Measurements from ENCODE around the gene ZNF576.

Gene ZNF576

GRCh38 chr19:43562698-43563241, 33.6 kb upstream of the ZNF576 start:
- H3K9ac ChIP-seq (ENCODE audit: low read length), result no peak overlapping the region
- H4K20me1 ChIP-seq (ENCODE audit: low read depth, low read length), result no peaks in the 10 kb centered on the region
- H3K9me3 ChIP-seq (ENCODE audit: insufficient read depth, low read length), result no peaks in the 10 kb centered on the region
- peaks cover 9% of the 10 kb centered on the region; the same call in 1 of the 2 replicates for H3F3A ChIP-seq (ENCODE audit: insufficient read depth)
- no peak for TF ChIP-seq EZH2phosphoT487 (conservative IDR thresholded peaks at IDR 0.05; ENCODE audit: low read length)
- TF ChIP-seq, protein P1, sequence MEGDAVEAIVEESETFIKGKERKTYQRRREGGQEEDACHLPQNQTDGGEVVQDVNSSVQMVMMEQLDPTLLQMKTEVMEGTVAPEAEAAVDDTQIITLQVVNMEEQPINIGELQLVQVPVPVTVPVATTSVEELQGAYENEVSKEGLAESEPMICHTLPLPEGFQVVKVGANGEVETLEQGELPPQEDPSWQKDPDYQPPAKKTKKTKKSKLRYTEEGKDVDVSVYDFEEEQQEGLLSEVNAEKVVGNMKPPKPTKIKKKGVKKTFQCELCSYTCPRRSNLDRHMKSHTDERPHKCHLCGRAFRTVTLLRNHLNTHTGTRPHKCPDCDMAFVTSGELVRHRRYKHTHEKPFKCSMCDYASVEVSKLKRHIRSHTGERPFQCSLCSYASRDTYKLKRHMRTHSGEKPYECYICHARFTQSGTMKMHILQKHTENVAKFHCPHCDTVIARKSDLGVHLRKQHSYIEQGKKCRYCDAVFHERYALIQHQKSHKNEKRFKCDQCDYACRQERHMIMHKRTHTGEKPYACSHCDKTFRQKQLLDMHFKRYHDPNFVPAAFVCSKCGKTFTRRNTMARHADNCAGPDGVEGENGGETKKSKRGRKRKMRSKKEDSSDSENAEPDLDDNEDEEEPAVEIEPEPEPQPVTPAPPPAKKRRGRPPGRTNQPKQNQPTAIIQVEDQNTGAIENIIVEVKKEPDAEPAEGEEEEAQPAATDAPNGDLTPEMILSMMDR (IDR thresholded peaks at IDR 0.05; ENCODE audit: insufficient read depth, low read length, poor library complexity, severe bottlenecking), result no peak
- H3K79me2 ChIP-seq (ENCODE audit: insufficient read depth, low read length), result peaks cover 7% of the 10 kb centered on the region; the same call in 1 of the 2 replicates
- no peak overlapping the region for H2AFZ ChIP-seq (ENCODE audit: low read depth, low read length, severe bottlenecking)
- no peaks in the 10 kb centered on the region for H3K9me2 ChIP-seq (replicated peaks; ENCODE audit: insufficient read depth, low read length)
- H3K27me3 ChIP-seq (ENCODE audit: low read length), result no peaks in the 10 kb centered on the region
- no peaks in the 10 kb centered on the region for H3K36me3 ChIP-seq (ENCODE audit: low read length)
- peak overlapping the region; percentile 4 for H3K4me2 ChIP-seq (ENCODE audit: low read depth, low read length, poor library complexity, severe bottlenecking)
- no peak overlapping the region for H3K4me3 ChIP-seq (ENCODE audit: insufficient read depth, low read length, poor library complexity, severe bottlenecking)
- peak overlapping the region; percentile 56 for H3K27ac ChIP-seq (ENCODE audit: low read depth, low read length)

GRCh38 chr19:43563816-43564457, 32.5 kb upstream of the ZNF576 start:
- Histone ChIP-seq H3K27ac (ENCODE audit: low read depth, low read length) (peak overlapping the region; percentile 56), H3K9ac (ENCODE audit: low read length) (no peak overlapping the region), H2AFZ (ENCODE audit: low read depth, low read length, severe bottlenecking) (no peak overlapping the region), H3K27me3 (ENCODE audit: low read length) (no peaks in the 10 kb centered on the region), H3K36me3 (ENCODE audit: low read length) (no peaks in the 10 kb centered on the region), H3K79me2 (ENCODE audit: insufficient read depth, low read length) (peaks cover 7% of the 10 kb centered on the region; the same call in 1 of the 2 replicates), H3K4me2 (ENCODE audit: low read depth, low read length, poor library complexity, severe bottlenecking) (no peak overlapping the region), H3F3A (ENCODE audit: insufficient read depth) (peaks cover 9% of the 10 kb centered on the region; the same call in 1 of the 2 replicates), H3K4me3 (ENCODE audit: insufficient read depth, low read length, poor library complexity, severe bottlenecking) (no peak overlapping the region), H4K20me1 (ENCODE audit: low read depth, low read length) (no peaks in the 10 kb centered on the region), H3K9me2 (replicated peaks; ENCODE audit: insufficient read depth, low read length) (no peaks in the 10 kb centered on the region), H3K9me3 (ENCODE audit: insufficient read depth, low read length) (no peaks in the 10 kb centered on the region)
- TF ChIP-seq EZH2phosphoT487 (conservative IDR thresholded peaks at IDR 0.05; ENCODE audit: low read length), result no peak
- TF ChIP-seq, protein P1 (IDR thresholded peaks at IDR 0.05; ENCODE audit: insufficient read depth, low read length, poor library complexity, severe bottlenecking), result no peak

DNA sequence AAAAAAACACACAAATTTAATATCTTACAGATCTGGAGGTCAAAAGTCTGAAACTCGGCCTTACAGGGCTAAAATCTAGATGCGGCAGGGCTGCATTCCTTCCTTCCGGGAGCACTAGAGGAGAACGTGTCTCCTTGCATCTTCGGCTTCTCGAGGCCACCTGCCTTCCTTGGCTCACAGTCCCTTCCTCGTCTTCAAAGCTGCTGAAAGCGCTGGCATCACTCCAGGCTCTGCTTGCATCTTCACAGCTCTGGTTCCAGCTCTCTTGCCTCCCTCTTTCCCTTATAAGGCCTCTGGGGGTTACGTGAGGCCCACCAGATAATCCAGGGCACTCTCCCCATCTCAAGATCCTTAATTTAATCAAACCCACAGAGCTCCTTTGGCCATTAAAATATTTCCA, 31.6 kb upstream of the ZNF576 start:
- no peak overlapping the region for H3K4me3 ChIP-seq (ENCODE audit: insufficient read depth, low read length, poor library complexity, severe bottlenecking)
- no peaks in the 10 kb centered on the region for H3K36me3 ChIP-seq (ENCODE audit: low read length)
- no peaks in the 10 kb centered on the region for H4K20me1 ChIP-seq (ENCODE audit: low read depth, low read length)
- no peak overlapping the region for H3K4me2 ChIP-seq (ENCODE audit: low read depth, low read length, poor library complexity, severe bottlenecking)
- no peak overlapping the region for H3K27ac ChIP-seq (ENCODE audit: low read depth, low read length)
- TF ChIP-seq, protein P1 (IDR thresholded peaks at IDR 0.05; ENCODE audit: insufficient read depth, low read length, poor library complexity, severe bottlenecking), result no peak
- TF ChIP-seq EZH2phosphoT487 (conservative IDR thresholded peaks at IDR 0.05; ENCODE audit: low read length), result no peak
- no peaks in the 10 kb centered on the region for H3K9me2 ChIP-seq (replicated peaks; ENCODE audit: insufficient read depth, low read length)
- no peaks in the 10 kb centered on the region for H3K27me3 ChIP-seq (ENCODE audit: low read length)
- no peaks in the 10 kb centered on the region for H3K9me3 ChIP-seq (ENCODE audit: insufficient read depth, low read length)
- H3F3A ChIP-seq (ENCODE audit: insufficient read depth), result peaks cover 9% of the 10 kb centered on the region; the same call in 1 of the 2 replicates
- peaks cover 9% of the 10 kb centered on the region; the same call in 1 of the 2 replicates for H3K79me2 ChIP-seq (ENCODE audit: insufficient read depth, low read length)
- H3K9ac ChIP-seq (ENCODE audit: low read length), result no peak overlapping the region
- H2AFZ ChIP-seq (ENCODE audit: low read depth, low read length, severe bottlenecking), result no peak overlapping the region

All from SU-DHL-6 (cell line).